ENCODE measurements around the gene JCAD. TPM values are rescaled to one million over a fixed set of nuclear protein-coding genes. Genes with fewer than 3 reads are reported as not detected.

Gene JCAD
- total RNA-seq, 1 experiment from 2014 or later = 0.77 TPM

DNA sequence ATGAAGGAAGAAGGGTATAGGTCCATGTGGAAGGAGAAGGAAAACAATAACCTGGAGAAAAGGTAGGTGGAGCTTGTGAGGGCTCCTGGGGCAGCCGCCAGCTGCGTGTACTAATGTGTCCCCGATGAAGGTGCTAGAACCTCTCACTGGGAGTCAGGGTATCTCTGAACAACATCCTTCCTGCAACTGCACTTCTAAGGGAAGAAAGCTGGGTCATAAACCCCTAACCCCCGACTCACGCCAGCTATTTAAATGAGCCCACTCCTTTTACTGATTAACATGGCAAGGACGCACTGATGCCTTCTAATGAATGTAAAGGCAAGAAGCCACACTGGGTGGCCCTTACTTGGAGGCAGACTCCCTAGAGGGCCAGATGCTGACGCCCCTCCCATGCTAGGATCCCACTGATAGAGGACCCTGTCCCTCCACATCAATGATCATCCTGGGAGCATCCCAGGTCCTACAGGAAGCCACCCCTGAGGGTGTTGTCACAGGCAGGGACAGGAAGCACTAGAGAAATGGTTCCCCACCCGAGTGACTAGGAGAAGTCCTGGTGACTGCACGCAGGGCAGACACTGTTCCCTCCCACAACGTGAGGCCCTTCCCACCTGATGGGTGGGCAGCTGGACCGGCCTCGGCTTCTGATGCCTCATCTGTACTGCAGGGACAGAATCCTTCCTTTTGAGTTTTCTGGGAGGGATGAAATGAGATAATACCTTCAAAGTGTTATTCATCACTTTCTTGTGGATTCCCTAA lies 20.4 kb downstream of the JCAD start:
- Histone ChIP-seq H2AFZ (ENCODE audit: low read length) (no peak overlapping the region), H3K4me1 (ENCODE audit: insufficient read depth, low read length) (peaks cover 4% of the 10 kb centered on the region; the same call in 1 of the 2 replicates), H3K79me2 (ENCODE audit: insufficient read depth, low read length) (no peaks in the 10 kb centered on the region), H3K9ac (ENCODE audit: extremely low read depth, insufficient read length, low read length) (no peak overlapping the region), H2BK20ac (ENCODE audit: low read depth, low read length, poor library complexity, severe bottlenecking) (no peak overlapping the region), H3K4me2 (ENCODE audit: insufficient read depth, insufficient read length, low read length) (no peak overlapping the region), H2AK5ac (ENCODE audit: insufficient read length, low read length) (no peak overlapping the region), H3K14ac (ENCODE audit: insufficient read depth, low read length) (no peak overlapping the region), H3K79me1 (ENCODE audit: insufficient read depth, low read depth, low read length, poor library complexity, severe bottlenecking) (no peaks in the 10 kb centered on the region), H3T11ph (ENCODE audit: low read length) (no peak overlapping the region), H2BK5ac (ENCODE audit: insufficient read length, low read length) (no peak overlapping the region), H3K56ac (ENCODE audit: insufficient read length, low read depth, low read length) (no peak overlapping the region), H3K27ac (ENCODE audit: insufficient read length, low read depth, low read length) (no peak overlapping the region), H2BK120ac (ENCODE audit: low read depth, low read length, poor library complexity, severe bottlenecking) (no peak overlapping the region), H3K18ac (ENCODE audit: insufficient read length, low read depth, low read length) (no peak overlapping the region), H4K91ac (ENCODE audit: insufficient read length, low read depth, low read length) (no peak overlapping the region), H3K9me3 (ENCODE audit: control insufficient read depth, low read depth, low read length) (no peaks in the 10 kb centered on the region), H3K23ac (ENCODE audit: insufficient read length, low read depth, low read length) (no peak overlapping the region), H3K23me2 (ENCODE audit: insufficient read length, low read depth, low read length, poor library complexity, severe bottlenecking) (no peaks in the 10 kb centered on the region), H2BK12ac (ENCODE audit: insufficient read length, low read depth, low read length) (no peak overlapping the region), H4K5ac (ENCODE audit: insufficient read length, low read depth, low read length) (no peak overlapping the region), H3K4ac (ENCODE audit: low read depth, low read length) (no peak overlapping the region), H4K8ac (replicated peaks; ENCODE audit: insufficient read length, low read depth, low read length) (no peak overlapping the region), H4K20me1 (ENCODE audit: control insufficient read depth, insufficient read depth, insufficient read length) (no peaks in the 10 kb centered on the region), H2BK15ac (ENCODE audit: low read depth, low read length) (no peak overlapping the region), H3K27me3 (ENCODE audit: insufficient read depth, low read length) (no peaks in the 10 kb centered on the region)
- Mint-ChIP-seq H3K4me3 (no peak overlapping the region), H3K4me1 (peaks cover 30% of the 10 kb centered on the region in 2 experiments), H3K36me3 (ENCODE audit: insufficient read depth in 1 of 3, low read depth in 3 of 3) (no peaks in the 10 kb centered on the region), H3K27ac (no peak overlapping the region), H3K9me3 (no peaks in the 10 kb centered on the region), H3K27me3 (ENCODE audit: low read depth) (peaks cover 2% of the 10 kb centered on the region)
- WGBS (ENCODE audit: extremely low coverage, insufficient read length, low lambda C conversion rate) = no CpG with 5 or more reads among the region's 12 CpGs
- TF ChIP-seq, protein P1, sequence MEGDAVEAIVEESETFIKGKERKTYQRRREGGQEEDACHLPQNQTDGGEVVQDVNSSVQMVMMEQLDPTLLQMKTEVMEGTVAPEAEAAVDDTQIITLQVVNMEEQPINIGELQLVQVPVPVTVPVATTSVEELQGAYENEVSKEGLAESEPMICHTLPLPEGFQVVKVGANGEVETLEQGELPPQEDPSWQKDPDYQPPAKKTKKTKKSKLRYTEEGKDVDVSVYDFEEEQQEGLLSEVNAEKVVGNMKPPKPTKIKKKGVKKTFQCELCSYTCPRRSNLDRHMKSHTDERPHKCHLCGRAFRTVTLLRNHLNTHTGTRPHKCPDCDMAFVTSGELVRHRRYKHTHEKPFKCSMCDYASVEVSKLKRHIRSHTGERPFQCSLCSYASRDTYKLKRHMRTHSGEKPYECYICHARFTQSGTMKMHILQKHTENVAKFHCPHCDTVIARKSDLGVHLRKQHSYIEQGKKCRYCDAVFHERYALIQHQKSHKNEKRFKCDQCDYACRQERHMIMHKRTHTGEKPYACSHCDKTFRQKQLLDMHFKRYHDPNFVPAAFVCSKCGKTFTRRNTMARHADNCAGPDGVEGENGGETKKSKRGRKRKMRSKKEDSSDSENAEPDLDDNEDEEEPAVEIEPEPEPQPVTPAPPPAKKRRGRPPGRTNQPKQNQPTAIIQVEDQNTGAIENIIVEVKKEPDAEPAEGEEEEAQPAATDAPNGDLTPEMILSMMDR (conservative IDR thresholded peaks at IDR 0.05) = no peak
- DNase-seq = no peak
